ENCODE results near the gene PGD.

The PGD gene

GRCh38 chr1:10398734-10399443, at the start of gene PGD:
Gene PGD (plus strand): TSS chr1:10399064. CDS start chr1:10399118, 54 bp downstream.
- DNase-seq, result peak; percentile 96 to 97

- no peak for DNase-seq
Observed at GRCh38 chr1:10353282-10353681, 45.6 kb upstream of the PGD start.

GRCh38 chr1:10353693-10354092, 45.2 kb upstream of the PGD start:
- DNase-seq, result no peak

- DNase-seq, result no peak
Observed at GRCh38 chr1:10360045-10360444, 38.8 kb upstream of the PGD start.

DNA sequence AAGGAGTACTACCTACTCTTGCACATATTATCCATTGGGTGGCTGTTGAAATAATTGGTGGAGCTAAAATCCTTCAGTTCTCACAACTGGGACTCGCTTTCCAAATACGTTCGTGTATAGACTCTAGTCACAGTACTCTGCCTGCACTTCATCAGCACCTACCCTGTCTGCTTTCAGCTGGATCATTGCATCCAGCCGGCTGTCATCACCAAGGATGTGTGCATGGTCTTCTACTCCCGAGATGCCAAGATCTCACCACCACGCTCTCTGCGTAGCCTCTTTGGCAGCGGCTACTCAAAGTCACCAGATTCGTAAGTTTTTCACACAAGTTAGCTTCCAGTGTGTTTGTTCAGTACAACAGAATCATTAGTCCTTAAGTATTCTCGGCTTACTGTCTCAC, 37.3 kb upstream of the PGD start:
- no peak for DNase-seq

DNA sequence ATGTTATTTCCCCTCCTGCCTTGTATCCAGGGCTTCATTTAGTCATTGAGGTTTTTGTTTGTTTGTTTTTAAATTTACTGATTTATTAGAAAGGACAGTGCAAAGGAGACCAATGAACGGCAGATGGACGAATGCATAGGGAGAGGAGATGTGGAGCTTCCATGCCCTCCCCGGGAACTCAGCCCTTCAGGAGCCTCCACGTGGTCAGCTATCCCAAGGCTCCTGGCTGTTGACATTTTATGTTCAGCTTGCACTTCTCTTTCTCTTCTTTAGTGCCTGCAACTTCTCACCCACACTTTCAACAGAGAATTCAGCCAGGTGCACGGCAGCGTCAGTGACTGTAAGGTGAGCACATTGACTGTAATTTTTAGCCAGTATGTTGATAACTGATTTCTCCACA, 30.7 kb upstream of the PGD start:
- DNase-seq, result no peak

DNA sequence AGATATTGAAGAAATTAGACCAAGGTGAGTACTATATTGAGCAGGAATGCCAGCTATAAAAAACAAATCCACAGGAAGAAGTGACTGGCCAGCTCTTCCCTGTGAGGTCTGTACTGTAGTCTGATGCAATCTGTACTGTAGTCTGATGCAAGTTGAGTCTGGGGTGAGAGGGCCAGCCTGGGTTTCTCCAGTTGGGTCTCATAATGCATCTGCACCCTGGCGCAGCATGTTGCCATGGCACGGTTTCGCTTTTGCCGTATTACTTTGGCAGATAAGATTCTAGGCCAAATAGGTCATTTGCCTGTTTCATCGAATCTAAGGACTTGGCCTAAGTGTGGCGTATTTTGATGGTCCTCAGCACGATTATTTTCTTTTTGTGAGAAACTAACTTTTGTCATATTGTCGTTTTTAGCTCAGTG, 24.4 kb upstream of the PGD start:
- DNase-seq, result no peak

DNA sequence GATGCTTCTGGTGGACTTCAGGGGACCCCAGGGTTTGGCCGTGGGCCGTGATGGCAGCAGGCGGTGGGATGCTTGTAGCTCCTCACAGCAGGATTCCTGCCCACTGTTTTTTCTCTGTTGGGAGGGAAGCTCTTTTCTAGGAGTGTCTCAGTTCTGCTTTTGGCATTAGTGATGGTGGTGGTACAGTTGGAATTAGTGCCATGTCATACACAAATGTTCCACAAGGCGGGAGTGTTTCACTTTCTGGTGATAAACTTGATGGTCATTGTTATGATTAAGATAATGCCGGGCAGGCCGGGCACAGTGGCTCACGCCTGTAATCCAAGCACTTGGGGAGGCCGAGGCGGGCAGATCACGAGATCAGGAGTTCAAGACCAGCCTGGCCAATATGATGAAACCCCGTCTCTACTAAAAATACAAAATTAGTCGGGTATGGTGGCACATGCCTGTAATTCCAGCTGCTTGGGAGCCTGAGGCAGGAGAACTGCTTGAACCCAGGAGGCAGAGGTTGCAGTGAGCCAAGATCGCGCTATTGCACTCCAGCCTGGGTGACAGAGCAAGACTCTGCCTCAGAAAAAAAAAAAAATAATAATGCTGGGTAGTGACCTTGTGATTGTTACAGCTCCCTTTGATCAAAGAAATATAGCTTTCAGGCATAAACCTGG, 21.4 kb upstream of the PGD start:
- peak; percentile 48 to 60 for DNase-seq

DNA sequence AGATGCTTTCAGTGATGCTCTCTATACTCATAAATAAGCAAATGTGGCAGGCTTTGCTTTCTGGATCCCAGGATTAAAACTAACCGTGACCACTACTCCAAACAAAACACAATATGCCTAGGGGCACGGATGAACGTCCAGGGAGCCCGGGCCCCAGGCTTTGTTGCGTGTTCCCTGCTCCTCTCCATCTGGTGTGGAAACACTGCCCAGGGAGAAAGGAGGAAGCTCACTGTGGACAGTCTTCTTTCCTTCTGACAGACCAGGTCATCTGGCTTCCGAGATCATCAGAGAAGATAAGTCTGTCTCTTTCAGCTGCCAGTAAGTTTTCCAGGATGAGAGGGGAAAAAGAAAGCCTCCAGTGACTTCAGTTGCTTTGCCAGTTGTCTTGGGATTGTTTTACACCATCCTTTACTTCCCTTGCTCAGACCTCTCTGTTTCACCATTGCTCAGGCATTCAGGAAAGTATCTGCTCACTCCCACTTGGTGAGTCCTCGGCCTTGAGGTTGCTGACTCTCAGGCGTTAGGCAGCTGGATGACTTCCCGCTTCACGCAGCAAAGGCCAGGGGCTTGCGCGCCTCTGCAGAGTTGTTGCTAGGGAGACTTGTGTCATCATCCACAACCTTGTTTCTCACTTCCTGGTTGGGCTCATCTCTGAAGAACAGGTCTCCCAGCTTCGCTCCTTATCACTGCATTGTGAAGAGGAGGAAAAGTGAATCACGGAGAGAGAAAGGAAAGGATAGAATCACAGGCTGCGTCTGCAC, 20.6 kb upstream of the PGD start:
- peak in 1 of 2 donors; percentile 57 for DNase-seq

- DNase-seq, result no peak
Observed at GRCh38 chr1:10379101-10379620, 19.7 kb upstream of the PGD start.

GRCh38 chr1:10379676-10380075, 19.2 kb upstream of the PGD start:
- DNase-seq, result no peak

DNA sequence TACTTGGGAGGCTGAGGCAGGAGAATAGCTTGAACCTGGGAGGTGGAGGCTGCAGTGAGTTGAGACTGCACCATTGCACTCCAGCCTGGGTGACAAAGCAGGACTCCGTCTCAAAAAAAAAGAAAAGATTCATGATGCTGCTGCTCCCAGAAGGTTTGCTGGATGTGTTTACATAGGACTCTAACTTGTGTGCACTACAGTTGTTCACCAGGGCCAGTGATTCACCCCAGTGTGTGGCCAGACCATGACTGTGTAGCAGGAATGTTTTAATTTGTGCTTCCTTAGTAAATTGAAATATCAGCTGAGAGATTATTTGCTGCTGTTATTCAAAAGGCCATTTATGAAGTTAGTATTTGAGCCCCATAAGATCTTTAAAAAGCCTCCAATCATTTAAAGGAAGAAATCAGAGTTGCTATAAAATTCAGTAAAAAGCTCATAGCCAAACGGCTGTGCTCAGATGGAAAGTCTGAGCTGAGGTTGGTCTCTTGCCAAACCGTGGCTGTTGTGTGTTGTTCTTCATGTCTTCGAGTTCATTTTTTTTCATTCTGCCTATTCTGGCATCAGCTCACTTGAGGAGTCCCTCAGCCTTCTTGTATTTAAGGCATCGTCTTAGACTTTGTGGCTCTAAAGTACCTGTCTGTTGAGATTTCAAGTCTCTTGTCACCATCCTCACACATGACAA, 18.1 kb upstream of the PGD start:
- DNase-seq, result no peak

DNA sequence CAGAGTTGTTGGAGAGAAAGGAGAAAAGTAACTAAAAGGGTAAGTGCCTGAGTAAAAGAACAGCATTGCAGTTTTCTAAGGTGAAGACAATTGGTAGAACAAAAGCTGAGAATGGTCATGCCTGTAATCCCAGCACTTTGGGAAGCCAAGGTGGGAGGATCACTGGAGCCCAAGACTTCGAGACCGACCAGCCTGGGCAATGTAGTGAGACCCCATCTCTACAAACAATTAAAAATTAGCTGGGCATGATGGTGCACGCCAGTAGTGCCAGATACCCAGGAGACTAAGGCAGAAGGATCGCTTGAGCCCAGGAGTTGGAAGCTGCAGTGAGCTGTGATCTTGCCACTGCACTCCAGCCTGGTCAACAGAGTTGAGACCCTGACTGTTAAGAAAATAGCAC, 15.2 kb upstream of the PGD start:
- no peak for DNase-seq

- no peak for DNase-seq
Observed at GRCh38 chr1:10384219-10384618, 14.6 kb upstream of the PGD start.

- DNase-seq, result no peak
Observed at GRCh38 chr1:10386761-10387676, 11.8 kb upstream of the PGD start.

DNA sequence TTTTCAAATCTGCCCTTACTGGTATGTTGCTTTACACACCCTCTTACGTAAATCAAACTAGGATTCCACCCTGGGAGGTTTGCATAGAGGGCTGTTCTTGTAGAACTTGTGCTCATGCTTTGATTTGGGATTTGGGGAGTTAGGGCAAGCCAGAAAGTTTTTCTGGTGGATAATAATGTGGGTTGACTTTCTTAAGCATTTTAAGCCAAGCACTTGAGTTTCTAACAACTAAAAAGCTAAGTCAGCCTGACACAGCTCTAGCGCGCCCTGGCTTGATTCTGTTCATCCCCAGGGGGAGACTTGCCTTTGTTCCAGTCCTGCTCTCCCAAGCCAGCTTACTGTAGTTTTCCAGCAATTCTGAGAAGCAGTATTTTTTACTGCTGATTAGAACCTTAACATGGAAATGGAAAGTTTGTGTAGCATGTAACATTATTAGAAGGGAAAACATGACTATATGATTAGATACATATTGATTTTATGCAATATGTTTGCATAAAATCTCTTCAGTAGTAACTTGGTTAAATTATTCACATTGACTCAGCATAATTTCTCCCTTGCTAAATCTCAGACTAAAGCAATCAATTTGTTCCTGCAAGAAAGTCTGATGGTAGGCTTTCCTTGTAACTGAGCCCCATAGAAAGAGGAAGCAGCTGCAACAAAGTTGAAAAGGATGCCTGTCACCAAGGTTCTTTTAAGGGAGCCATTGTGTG, 11.0 kb upstream of the PGD start:
- DNase-seq, result peak; percentile 10 to 13

DNA sequence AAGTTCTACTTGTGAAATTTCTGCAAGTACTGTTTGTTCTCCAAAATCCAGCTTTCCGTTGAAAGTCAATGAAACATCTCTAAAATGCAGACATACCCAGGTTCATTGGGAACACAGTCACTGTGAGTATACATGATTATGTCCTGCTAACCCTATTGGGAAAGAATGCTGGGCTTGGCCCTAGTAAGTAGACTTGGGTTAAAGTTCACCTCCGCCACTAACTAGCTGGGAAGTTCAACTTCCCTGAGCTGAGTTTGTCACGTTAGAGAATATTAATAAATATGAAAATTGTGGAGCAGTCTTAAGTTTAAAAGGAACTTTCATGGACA, 10.5 kb upstream of the PGD start:
- no peak for DNase-seq

DNA sequence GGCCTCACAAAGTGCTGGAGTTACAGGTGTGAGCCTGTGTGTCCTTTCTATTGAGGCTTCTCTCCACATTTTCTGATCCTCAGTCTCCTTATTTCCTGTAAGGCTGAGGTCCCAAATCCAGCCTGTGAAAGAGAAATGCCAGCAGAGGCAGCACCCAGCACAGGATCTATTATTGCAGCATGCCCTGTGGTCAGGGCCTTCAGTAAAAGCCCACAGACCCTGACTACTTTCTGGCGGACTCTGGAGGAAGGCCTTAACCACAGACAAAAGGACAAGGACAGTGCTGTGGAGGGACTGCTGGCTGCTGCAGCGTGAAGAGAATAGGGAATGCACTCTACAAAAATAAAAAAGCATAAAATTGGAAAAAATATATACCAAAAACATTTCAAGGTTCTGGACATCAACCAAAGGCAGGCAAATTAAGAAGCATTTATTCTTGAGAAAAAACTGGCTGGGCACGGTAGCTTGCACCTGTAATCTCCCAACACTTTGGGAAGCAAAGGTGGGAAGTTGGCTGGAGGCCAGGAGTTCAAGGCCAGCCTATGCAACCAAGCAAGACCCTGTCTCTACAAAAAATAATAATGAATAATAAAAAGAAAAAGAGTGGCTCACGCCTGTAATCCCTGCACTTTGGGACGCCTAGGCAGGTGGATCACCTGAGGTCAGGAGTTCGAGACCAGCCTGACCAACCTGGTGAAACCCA, 9.4 kb upstream of the PGD start:
- DNase-seq, result no peak

DNA sequence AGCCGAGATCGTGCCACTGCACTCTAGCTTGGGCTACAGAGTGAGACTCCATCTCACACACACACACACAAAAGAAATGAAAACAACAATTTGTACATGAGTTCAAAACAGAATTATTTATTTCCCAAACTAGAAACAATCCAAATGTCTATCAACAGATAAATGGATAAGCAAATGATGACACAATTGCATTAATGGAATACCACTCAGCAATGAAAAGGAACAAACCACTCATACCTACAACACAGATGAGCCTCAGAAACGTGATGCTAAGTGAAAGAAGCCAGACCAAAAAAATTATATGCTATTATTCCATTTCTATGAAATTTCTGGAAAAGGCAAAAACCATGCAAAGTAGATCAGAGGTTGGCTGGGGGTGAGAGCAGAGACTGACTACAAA, 2.0 kb upstream of the PGD start:
- DNase-seq, result no peak

GRCh38 chr1:10398278-10398733, 558 bp upstream of the PGD start:
- no peak for DNase-seq

Data from CD4-positive, alpha-beta T cell treated with Interferon alpha-2 for 1 hour (primary cell).